NCI-H2029 treated with DMSO at 0.1 percent for 48 hours (cell line): ENCODE data around the gene WWC2.

Source experiments
- DNase-seq: peaks from one replicate; lab custom pipeline; 2025; lab: John Stamatoyannopoulos, UW

Gene WWC2

GRCh38 chr4:183329954-183330742 is 231.1 kb downstream of the WWC2 start:
- no peak for DNase-seq

- DNase-seq: no peak
Measured at GRCh38 chr4:183330841-183331240, 231.8 kb downstream of the WWC2 start.

- no peak for DNase-seq
Measured at GRCh38 chr4:183332447-183332846, 233.4 kb downstream of the WWC2 start.

- DNase-seq: no peak
Measured at GRCh38 chr4:183333202-183333601, 234.1 kb downstream of the WWC2 start.

- DNase-seq: no peak
Measured at GRCh38 chr4:183333983-183334382, 234.9 kb downstream of the WWC2 start.

- no peak for DNase-seq
Measured at GRCh38 chr4:183335369-183335940, 236.4 kb downstream of the WWC2 start.

- DNase-seq: no peak
Measured at GRCh38 chr4:183337349-183337748, 238.3 kb downstream of the WWC2 start.

- no peak for DNase-seq
Measured at GRCh38 chr4:183337833-183338232, 238.8 kb downstream of the WWC2 start.

- no peak for DNase-seq
Measured at GRCh38 chr4:183342541-183343533, 243.8 kb downstream of the WWC2 start.

- DNase-seq: no peak
Measured at GRCh38 chr4:183343730-183344129, 244.7 kb downstream of the WWC2 start.

GRCh38 chr4:183344523-183345255 is 245.6 kb downstream of the WWC2 start:
- no peak for DNase-seq

GRCh38 chr4:183345261-183345660 is 246.2 kb downstream of the WWC2 start:
- no peak for DNase-seq

GRCh38 chr4:183347146-183347545 is 248.1 kb downstream of the WWC2 start:
- DNase-seq: no peak

GRCh38 chr4:183347566-183347965 is 248.5 kb downstream of the WWC2 start:
- DNase-seq: no peak

GRCh38 chr4:183348136-183348535 is 249.1 kb downstream of the WWC2 start:
- DNase-seq: no peak

GRCh38 chr4:183348706-183349659 is 249.9 kb downstream of the WWC2 start:
- no peak for DNase-seq

GRCh38 chr4:183349673-183350072 is 250.6 kb downstream of the WWC2 start:
- DNase-seq: no peak

- DNase-seq: no peak
Measured at GRCh38 chr4:183350317-183351071, 251.4 kb downstream of the WWC2 start.

- no peak for DNase-seq
Measured at GRCh38 chr4:183352546-183352945, 253.5 kb downstream of the WWC2 start.

- DNase-seq: no peak
Measured at GRCh38 chr4:183353557-183353956, 254.5 kb downstream of the WWC2 start.
